Thyroid gland (tissue), 4 donors: ENCODE data around the gene BAIAP3. TPM values are rescaled to one million over a fixed set of nuclear protein-coding genes. Genes with fewer than 3 reads are reported as not detected.

Experiments used
- DNase-seq, 2 donors: peaks; one replicate each; pipeline ENCODE4 v3.0.0-alpha.2; 2019
- H3K27ac ChIP-seq, 3 donors: fragments of 200-600 bp; sonication (generic); 1 replicate in 2 of 3; 2 replicates in 1 of 3; pipeline ENCODE4 v1.5.1; 2016 to 2019; ENCODE audit warnings: mild to moderate bottlenecking in 1 of 3, moderate library complexity in 1 of 3
- H3K27me3 ChIP-seq: fragments of 200-600 bp; sonication (generic); one replicate; pipeline ENCODE4 v1.5.1; 2019
- H3K36me3 ChIP-seq, 2 donors: fragments of 200-600 bp; sonication (generic); one replicate each; pipeline ENCODE4 v1.5.1; 2016 to 2019
- H3K4me1 ChIP-seq, 2 donors: fragments of 200-600 bp; sonication (generic); one replicate each; pipeline ENCODE4 v1.5.1; 2017 to 2019
- H3K4me3 ChIP-seq, 3 donors: fragments of 200-600 bp; sonication (generic); replicated peaks in 1 of 3; 1 replicate in 2 of 3; 2 replicates in 1 of 3; pipeline ENCODE4 v1.5.1; 2016; ENCODE audit warnings: mild to moderate bottlenecking in 1 of 3
- H3K9me3 ChIP-seq: fragments of 200-600 bp; sonication (generic); one replicate; pipeline ENCODE4 v1.5.1; 2017
- CTCF ChIP-seq, 6 experiments: fragments of 200-600 bp in 3 of 6; fragments of 450-650 bp in 3 of 6; sonication (generic) in 3 of 6; IDR thresholded peaks; one replicate each; pipeline ENCODE4 v1.5.1; 2016 to 2019; ENCODE audit warnings: antibody characterized with exemption in 6 of 6, mild to moderate bottlenecking in 2 of 6, inconsistent platforms in 1 of 6, moderate library complexity in 1 of 6
- POLR2A ChIP-seq, 2 donors: fragments of 450-650 bp; IDR thresholded peaks; one replicate each; pipeline ENCODE4 v1.6.1; 2017; ENCODE audit warnings: antibody characterized with exemption in 2 of 2, mild to moderate bottlenecking in 2 of 2, moderate library complexity in 1 of 2
- WGBS, 2 donors: methylation state at CpG; one replicate each; pipeline ENCODE4 v1.1.5; 2017; 5-methylcytosine and 5-hydroxymethylcytosine counted together
- intact Hi-C: fragments of 100-400 bp; cut with DNase I; formaldehyde crosslinking; loops from one replicate; pipeline ENCODE4 v1.15.1; 2023
- total RNA-seq, 4 donors: library from RNA; depleted of rRNA; stranded (reverse); fragments of >200 nt; gene quantifications; one replicate each; pipeline ENCODE4 v1.2.3, GENCODE V29; 2016

Gene BAIAP3
- total RNA-seq, 4 donors from 2014 or later, result 0.45 to 3.0 (median 1.6) TPM

- H3K27me3 ChIP-seq, result no peaks in the 10 kb centered on the region
- WGBS, 2 donors, result 11 to 15% methylated on average over 9 to 19 of the region's 43 CpGs
- H3K9me3 ChIP-seq, result no peaks in the 10 kb centered on the region
- intact Hi-C loops, result no loop called here
- H3K27ac ChIP-seq, result peak overlapping the region; percentile 98 to 100 (median 99)
- DNase-seq, result no peak
- H3K4me1 ChIP-seq, result peaks cover 18 to 21% of the 10 kb centered on the region in 2 donors
- peak overlapping the region in 1 of 3 donors; percentile 54 for H3K4me3 ChIP-seq
- TF ChIP-seq POLR2A (IDR thresholded peaks at IDR 0.05), result no peak
- TF ChIP-seq CTCF (IDR thresholded peaks at IDR 0.05), result no peak
- H3K36me3 ChIP-seq, result no peaks in the 10 kb centered on the region
These were observed 25.1 kb upstream of the BAIAP3 start for GRCh38 chr16:1308036-1308976.

- Histone ChIP-seq H3K4me1 (peaks cover 18 to 21% of the 10 kb centered on the region in 2 donors), H3K27ac (peak within 1 kb of the TSS; percentile 98 to 100 (median 99)), H3K36me3 (peaks cover 4 to 5% of the 10 kb centered on the region in 2 donors), H3K4me3 (peak within 1 kb of the TSS in 2 of 3 donors; percentile 79 to 87), H3K9me3 (no peaks in the 10 kb centered on the region), H3K27me3 (no peaks in the 10 kb centered on the region)
- intact Hi-C loops, result no loop called here
- TF ChIP-seq POLR2A (IDR thresholded peaks at IDR 0.05) (peak in 1 of 2 donors; percentile 67), CTCF (IDR thresholded peaks at IDR 0.05) (no peak)
- no CpG with 5 or more reads among the region's 117 CpGs for WGBS, 2 donors
- peak; percentile 97 for DNase-seq
These were observed 24.2 kb upstream of the BAIAP3 start, which contains the start of gene UBE2I for GRCh38 chr16:1308977-1309885. Gene UBE2I (plus strand): TSS chr16:1309636. CDS start chr16:1314031, 4,395 bp downstream.

GRCh38 chr16:1309888-1310831 is 23.3 kb upstream of the BAIAP3 start:
- peak; percentile 55 to 58 for DNase-seq
- H3K4me1 ChIP-seq, result peaks cover 18 to 21% of the 10 kb centered on the region in 2 donors

More at GRCh38 chr16:1309888-1310831, 23.3 kb upstream of the BAIAP3 start:
- TF ChIP-seq CTCF (IDR thresholded peaks at IDR 0.05) (no peak), POLR2A (IDR thresholded peaks at IDR 0.05) (no peak)
- peak overlapping the region; percentile 49 to 73 (median 53) for H3K27ac ChIP-seq
- peak overlapping the region in 2 of 3 donors; percentile 79 to 87 for H3K4me3 ChIP-seq
- intact Hi-C loops, result loop anchor here (5.0 kb wide), 1 partner anchor 42 kb away; the partner anchor contains the start of genes GNPTG and TSR3
- H3K27me3 ChIP-seq, result no peaks in the 10 kb centered on the region
- WGBS, 2 donors, result 0 to 3% methylated on average over 26 to 30 of the region's 77 CpGs
- peaks cover 14 to 15% of the 10 kb centered on the region in 2 donors for H3K36me3 ChIP-seq
- H3K9me3 ChIP-seq, result no peaks in the 10 kb centered on the region
